HEK293 (cell line): ENCODE data around the gene CCDC40.

ENCODE experiments used
- CTCF ChIA-PET: fragments of 350-600 bp; formaldehyde crosslinking; extraction: SDS; loops from one replicate; lab custom pipeline; 2021; ENCODE audit warnings: antibody characterized with exemption; lab: Yijun Ruan, JAX
- POLR2A ChIA-PET: fragments of 300-600 bp; formaldehyde crosslinking; extraction: SDS; loops from one replicate; lab custom pipeline; 2020; ENCODE audit warnings: antibody characterized with exemption, inconsistent platforms; lab: Yijun Ruan, JAX
- H3K27ac ChIP-seq: fragments of 200-500 bp; sonication (Bioruptor generic); 2 replicates; pipeline ENCODE4 v1.5.1; 2014; ENCODE audit warnings: low read depth, low read length, control low read depth, inconsistent platforms; ENCODE audit errors: extremely low read depth
- H3K36me3 ChIP-seq, 2 experiments: fragments of 200-500 bp in 1 of 2; sonication (Bioruptor generic) in 1 of 2; 1 replicate in 1 of 2; 2 replicates in 1 of 2; pipeline ENCODE4 v1.5.1; 2014 to 2017; ENCODE audit warnings: inconsistent platforms in 2 of 2, low read length in 2 of 2; ENCODE audit not compliant: control insufficient read depth in 2 of 2, insufficient read depth in 1 of 2
- H3K4me1 ChIP-seq: fragments of 200-500 bp; sonication (Bioruptor generic); 2 replicates; pipeline ENCODE4 v1.5.1; 2014; ENCODE audit warnings: mild to moderate bottlenecking, low read length, inconsistent platforms; ENCODE audit not compliant: control insufficient read depth, insufficient read depth
- H3K4me3 ChIP-seq: 2 replicates; pipeline ENCODE4 v1.5.1; 2011; ENCODE audit warnings: low read depth, mild to moderate bottlenecking, control low read depth, low read length, moderate library complexity
- H3K9me3 ChIP-seq: fragments of 200-500 bp; sonication (Bioruptor generic); 2 replicates; pipeline ENCODE4 v1.5.1; 2014; ENCODE audit warnings: low read depth, low read length, inconsistent platforms; ENCODE audit not compliant: control insufficient read depth, insufficient read depth
- GLI4 ChIP-seq: fragments of 450-650 bp; formaldehyde crosslinking; IDR thresholded peaks from 2 replicates; pipeline ENCODE4 v1.5.1; 2016; ENCODE audit warnings: missing biosample characterization, missing genetic modification characterization
- REST ChIP-seq: fragments of 450-650 bp; formaldehyde crosslinking; IDR thresholded peaks from 2 replicates; pipeline ENCODE4 v1.5.1; 2016; ENCODE audit warnings: missing biosample characterization, missing genetic modification characterization
- ZBTB10 ChIP-seq: fragments of 450-650 bp; formaldehyde crosslinking; IDR thresholded peaks from 2 replicates; pipeline ENCODE4 v1.5.1; 2016; ENCODE audit warnings: missing biosample characterization, missing genetic modification characterization
- ZBTB26 ChIP-seq: fragments of 450-650 bp; formaldehyde crosslinking; optimal IDR thresholded peaks from 2 replicates; pipeline ENCODE3; 2016; ENCODE audit warnings: missing biosample characterization, mild to moderate bottlenecking, missing genetic modification characterization
- ZBTB8A ChIP-seq: fragments of 450-650 bp; formaldehyde crosslinking; IDR thresholded peaks from 2 replicates; pipeline ENCODE4 v1.5.1; 2016; ENCODE audit warnings: missing biosample characterization, missing genetic modification characterization
- ZNF112 ChIP-seq: fragments of 450-650 bp; formaldehyde crosslinking; IDR thresholded peaks from 2 replicates; pipeline ENCODE4 v1.5.0; 2017; ENCODE audit warnings: missing biosample characterization, missing genetic modification characterization
- ZNF184 ChIP-seq: fragments of 450-650 bp; IDR thresholded peaks from 2 replicates; pipeline ENCODE4 v1.5.1; 2018; ENCODE audit warnings: missing biosample characterization, mild to moderate bottlenecking, missing genetic modification characterization
- ZNF19 ChIP-seq: fragments of 450-650 bp; formaldehyde crosslinking; IDR thresholded peaks from 2 replicates; pipeline ENCODE4; 2016; ENCODE audit warnings: missing biosample characterization, missing genetic modification characterization, low read depth
- ZNF280D ChIP-seq: fragments of 450-650 bp; formaldehyde crosslinking; IDR thresholded peaks from 2 replicates; pipeline ENCODE4 v1.5.1; 2016; ENCODE audit warnings: missing biosample characterization, missing genetic modification characterization
- ZNF311 ChIP-seq: fragments of 450-650 bp; formaldehyde crosslinking; IDR thresholded peaks from 2 replicates; pipeline ENCODE4 v1.5.1; 2017; ENCODE audit warnings: missing biosample characterization, missing genetic modification characterization, borderline replicate concordance
- ZNF324 ChIP-seq: fragments of 450-650 bp; formaldehyde crosslinking; IDR thresholded peaks from 2 replicates; pipeline ENCODE4 v1.5.1; 2016; ENCODE audit warnings: missing biosample characterization, missing genetic modification characterization
- ZNF501 ChIP-seq: fragments of 450-650 bp; formaldehyde crosslinking; IDR thresholded peaks from 2 replicates; pipeline ENCODE4 v1.5.1; 2016; ENCODE audit warnings: missing biosample characterization, missing genetic modification characterization
- ZNF530 ChIP-seq: fragments of 450-650 bp; formaldehyde crosslinking; IDR thresholded peaks from 2 replicates; pipeline ENCODE4 v1.5.1; 2016; ENCODE audit warnings: low read depth, missing biosample characterization, missing genetic modification characterization
- ZNF639 ChIP-seq: fragments of 450-650 bp; formaldehyde crosslinking; IDR thresholded peaks from 2 replicates; pipeline ENCODE4 v1.5.1; 2016; ENCODE audit warnings: missing biosample characterization, missing genetic modification characterization
- ZNF704 ChIP-seq: fragments of 450-650 bp; formaldehyde crosslinking; IDR thresholded peaks from 2 replicates; pipeline ENCODE4 v1.5.1; 2016; ENCODE audit warnings: missing biosample characterization, missing genetic modification characterization

Gene CCDC40

GRCh38 chr17:79995696-79996095 lies 40.7 kb upstream of the CCDC40 start:
- ChIA-PET POLR2A (no interaction called here), CTCF (interaction anchor here (1.6 to 3.2 kb wide), 2 partner anchors 9 to 13 kb away, joined by 10 to 41 read pairs; no protein-coding TSS in a partner anchor)
- H3K9me3 ChIP-seq = no peaks in the 10 kb centered on the region
- H3K27ac ChIP-seq = no peak overlapping the region
- peaks cover 0 to 2% of the 10 kb centered on the region in 2 experiments; a peak in 2 of 3 replicates for H3K36me3 ChIP-seq
- H3K4me3 ChIP-seq = no peak overlapping the region
- TF ChIP-seq REST (no peak), ZNF530 (tag by site-specific recombination) (no peak), ZNF311 (tag by site-specific recombination) (no peak), ZNF19 (tag by site-specific recombination) (no peak), ZNF280D (tag by site-specific recombination) (no peak), GLI4 (tag by site-specific recombination) (no peak), ZNF639 (tag by site-specific recombination) (no peak), ZNF184 (tag by site-specific recombination) (no peak), ZBTB8A (tag by site-specific recombination) (no peak), ZNF501 (tag by site-specific recombination) (no peak), ZNF112 (no peak), ZBTB10 (tag by site-specific recombination) (no peak), ZNF324 (tag by site-specific recombination) (no peak), ZNF704 (tag by site-specific recombination) (no peak), ZBTB26 (tag by site-specific recombination) (no peak)
- TF ChIP-seq, all 188 proteins: peak for 0
- peaks cover 23% of the 10 kb centered on the region for H3K4me1 ChIP-seq
